ENCODE data around the gene WNT6.

The WNT6 gene

DNA sequence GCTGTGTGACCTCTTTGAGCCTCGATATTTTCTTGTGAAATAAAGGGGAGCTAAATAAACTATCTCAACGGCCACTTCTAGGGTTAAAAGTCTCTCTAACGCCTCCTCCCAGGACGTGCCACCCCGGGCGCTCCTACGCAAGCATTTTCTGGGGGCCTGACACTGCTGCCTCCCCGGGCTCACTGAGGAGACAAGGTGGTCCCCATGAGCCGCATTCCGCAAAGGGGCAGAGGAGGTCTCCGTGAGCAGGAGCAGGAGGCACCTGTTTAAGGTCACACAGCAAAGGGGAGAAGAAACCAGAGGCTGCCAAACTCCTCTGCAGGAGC, 20.1 kb downstream of the WNT6 start:
- FAIRE-seq = no peak

DNA sequence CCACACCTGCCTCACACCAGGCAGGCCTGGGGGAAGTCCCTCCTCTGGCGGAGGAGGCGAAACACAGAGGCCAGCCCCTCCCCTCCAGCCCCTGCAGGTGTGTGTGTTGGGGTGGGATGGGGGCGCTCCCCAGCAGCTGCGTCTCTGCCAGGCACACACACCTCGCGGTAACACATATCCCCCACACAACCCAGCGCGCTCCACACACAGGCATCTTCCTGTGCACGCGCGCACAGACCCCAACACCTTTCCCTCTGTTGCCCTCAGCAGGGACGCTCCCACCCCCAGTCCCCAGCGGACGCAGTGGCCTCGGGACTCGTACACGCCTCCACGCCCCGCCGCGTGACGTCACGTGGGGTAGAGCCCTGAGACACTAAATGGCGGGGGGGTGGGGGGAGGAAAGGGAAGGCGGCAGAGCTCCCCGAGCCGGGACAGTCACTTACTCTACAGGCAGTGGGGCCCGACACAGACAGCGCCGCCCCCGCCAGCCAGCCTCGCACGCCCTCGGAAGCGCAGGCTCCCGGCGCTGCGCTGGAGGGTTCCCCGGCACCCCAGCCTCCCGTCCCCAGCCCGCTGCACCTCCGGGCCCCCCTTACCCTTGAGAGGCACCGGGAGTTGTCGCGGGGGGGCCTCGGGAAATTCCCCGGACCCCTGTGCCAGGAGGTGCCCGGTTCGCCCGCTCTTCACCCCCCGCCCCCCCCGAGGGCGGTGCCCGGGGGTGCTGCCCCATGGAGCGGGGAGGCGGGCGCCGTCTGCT, 20.7 kb downstream of the WNT6 start, which contains the start of gene WNT10A:
WNT10A (plus strand) TSS at position 751 of the 757 bp plus-strand sequence. CDS start 144 bp downstream, outside the sequence.
- no peak for FAIRE-seq

DNA sequence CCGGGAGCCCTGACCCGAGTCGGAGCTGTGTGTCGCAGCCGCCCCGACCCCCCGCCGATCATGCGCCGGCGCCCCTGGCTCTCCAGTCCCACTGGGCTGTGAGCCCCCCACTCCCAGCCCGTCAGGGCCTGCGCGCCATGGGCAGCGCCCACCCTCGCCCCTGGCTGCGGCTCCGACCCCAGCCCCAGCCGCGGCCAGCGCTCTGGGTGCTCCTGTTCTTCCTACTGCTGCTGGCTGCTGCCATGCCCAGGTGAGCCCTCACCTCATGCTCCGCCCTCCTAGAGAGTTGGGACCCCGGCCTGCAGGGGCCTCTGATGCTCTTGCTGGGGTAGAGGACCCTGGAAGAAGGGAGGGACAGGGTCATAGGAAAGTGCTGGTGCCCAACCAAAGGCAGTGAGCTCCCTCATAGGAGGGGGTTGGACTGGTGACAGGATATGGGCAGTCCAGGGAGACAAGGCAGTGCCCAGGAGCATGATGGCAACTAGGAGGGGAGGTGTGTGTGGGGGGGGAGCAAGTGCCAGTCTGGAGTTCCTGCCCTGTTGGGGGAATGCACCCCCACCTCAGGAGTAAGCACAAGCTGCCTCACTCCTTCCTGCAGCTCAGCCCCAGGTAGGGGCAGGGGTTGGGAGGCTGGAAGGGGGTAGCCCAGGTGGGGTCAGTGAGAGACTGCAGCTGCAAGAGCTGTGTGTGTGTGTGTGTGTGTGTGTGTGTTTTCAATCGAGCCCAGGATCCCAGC, 21.4 kb downstream of the WNT6 start:
- no peak for FAIRE-seq

DNA sequence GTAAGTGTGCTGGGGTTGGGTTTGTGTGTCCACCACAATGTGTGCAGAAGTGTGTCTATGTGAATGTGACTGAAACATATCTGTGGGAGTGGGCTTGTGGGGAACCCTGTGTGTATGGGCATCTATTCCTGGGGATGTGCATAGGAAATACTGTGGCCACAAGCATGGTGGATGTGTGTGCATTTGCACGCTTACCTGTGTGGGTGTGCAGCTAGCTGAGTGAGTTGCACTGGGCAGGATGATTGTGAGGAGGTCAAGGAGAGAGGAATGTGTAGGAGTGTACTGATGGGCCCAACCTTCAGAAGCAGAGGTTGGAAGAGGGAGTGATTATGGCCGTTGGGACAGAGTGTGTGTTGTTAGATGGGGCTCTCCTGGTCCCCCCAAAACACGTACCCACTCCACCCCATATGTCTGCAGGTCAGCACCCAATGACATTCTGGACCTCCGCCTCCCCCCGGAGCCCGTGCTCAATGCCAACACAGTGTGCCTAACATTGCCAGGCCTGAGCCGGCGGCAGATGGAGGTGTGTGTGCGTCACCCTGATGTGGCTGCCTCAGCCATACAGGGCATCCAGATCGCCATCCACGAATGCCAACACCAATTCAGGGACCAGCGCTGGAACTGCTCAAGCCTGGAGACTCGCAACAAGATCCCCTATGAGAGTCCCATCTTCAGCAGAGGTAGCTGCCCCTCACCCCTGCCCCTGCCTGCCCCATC, 22.3 kb downstream of the WNT6 start:
- FAIRE-seq = no peak

DNA sequence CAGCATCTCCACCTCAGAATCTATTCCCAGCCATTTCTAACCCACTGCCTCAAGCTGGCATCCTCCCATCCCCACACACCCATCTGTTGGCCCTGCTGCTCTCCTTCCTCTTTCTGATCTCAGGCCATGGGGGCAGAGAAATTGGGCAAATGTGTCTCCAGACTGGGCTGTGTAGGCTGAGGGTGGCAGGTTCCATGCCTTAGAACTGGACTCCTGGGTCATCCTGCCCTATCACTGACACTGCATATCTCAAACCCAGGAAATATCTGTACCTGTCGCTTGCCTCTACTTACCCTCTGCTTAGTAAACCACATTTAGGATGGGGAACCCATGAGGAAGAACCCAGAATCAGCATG, 22.8 kb downstream of the WNT6 start:
- FAIRE-seq = no peak

DNA sequence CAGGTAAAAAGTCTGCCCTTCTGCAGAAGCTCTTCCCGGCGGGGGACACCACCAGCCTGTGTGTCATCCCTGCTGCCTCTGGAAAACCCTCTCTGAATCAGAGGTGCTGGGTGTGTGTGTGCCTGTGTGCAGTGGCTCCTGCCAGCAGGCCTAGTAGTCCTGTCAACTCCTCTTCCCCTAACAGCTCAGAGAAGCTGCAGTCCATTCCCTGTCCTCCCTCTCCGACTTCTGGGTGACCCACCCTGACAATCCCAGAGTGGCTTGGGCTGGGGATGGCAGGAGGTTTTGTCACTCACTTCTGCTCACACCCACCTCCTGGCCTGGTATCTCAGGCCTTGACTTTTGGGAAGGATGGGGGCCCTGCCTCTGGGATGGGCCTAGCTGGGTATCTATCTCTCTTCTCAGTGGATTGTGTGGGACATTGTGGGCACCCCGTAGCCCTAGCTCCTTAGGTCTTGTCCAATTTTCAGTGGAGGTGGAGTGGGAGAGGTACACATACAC, 23.3 kb downstream of the WNT6 start:
- FAIRE-seq = no peak

DNA sequence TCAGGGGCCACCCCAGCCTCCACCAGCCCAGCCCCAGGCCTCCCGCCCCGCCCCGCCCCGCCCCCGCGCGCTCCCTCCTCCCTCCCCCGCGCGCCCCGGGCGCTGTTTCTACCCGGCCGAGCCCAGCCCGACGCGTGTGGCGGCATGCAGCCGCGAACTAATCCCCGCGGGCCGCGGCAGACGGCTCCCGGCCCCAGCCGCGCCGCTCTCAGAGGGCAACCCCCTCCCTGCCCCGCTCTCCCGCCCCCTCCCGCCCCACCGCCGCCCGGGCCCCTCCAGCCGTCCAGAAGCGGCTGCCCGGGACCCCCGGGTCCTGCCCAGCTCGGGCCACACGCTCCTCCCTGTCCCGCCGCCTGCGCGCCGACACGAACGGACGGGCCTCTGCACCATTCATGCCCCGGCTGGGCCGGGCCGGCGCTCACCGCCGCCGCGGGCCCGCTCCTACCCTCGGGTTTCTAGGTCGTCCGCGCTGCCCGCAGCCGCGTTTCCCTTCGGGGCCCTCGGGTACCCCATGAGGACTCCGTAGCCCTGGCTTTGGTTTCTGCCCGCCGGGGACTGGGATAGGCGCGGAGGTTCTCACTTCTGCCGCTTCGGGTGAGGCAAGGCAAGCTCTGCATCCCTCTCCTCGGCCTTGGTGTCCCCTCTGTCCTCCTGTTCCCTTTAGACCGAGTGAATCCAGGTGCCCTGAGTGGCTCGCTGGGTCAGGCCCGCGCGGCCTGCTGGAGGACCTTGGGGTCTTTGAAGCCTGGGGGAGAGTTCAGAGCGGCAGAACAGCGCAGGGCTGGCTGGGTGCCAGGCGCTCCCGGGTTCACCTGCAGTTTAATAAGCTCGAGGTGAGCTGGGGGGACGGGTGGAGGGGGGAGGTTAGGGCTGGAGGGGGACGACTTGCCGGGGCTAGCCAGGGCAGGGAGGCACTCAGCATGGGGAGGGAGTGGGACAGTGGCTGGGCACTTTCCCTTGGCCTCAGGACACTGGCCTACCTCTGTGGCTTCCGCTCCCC, 24.2 kb downstream of the WNT6 start:
- FAIRE-seq = no peak

DNA sequence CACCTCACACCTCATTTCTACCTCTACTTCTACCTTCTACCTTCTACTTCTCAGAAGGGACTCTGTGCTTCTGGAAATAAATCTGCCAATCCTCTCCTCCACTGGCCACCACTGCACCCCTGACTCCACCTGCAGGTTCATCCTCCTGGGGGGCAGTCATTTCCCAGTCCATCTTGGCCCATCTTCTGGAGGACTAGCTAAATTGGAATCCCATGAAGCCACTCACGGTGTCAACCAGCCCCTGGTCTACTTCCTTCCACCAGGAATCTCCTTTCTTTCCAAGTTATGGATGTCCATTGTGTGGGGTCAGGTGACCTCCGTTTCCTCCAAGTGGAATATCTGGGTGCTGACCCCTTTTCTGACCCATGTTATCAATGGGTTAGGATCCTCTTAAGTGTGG, 24.9 kb downstream of the WNT6 start:
- no peak for FAIRE-seq

DNA sequence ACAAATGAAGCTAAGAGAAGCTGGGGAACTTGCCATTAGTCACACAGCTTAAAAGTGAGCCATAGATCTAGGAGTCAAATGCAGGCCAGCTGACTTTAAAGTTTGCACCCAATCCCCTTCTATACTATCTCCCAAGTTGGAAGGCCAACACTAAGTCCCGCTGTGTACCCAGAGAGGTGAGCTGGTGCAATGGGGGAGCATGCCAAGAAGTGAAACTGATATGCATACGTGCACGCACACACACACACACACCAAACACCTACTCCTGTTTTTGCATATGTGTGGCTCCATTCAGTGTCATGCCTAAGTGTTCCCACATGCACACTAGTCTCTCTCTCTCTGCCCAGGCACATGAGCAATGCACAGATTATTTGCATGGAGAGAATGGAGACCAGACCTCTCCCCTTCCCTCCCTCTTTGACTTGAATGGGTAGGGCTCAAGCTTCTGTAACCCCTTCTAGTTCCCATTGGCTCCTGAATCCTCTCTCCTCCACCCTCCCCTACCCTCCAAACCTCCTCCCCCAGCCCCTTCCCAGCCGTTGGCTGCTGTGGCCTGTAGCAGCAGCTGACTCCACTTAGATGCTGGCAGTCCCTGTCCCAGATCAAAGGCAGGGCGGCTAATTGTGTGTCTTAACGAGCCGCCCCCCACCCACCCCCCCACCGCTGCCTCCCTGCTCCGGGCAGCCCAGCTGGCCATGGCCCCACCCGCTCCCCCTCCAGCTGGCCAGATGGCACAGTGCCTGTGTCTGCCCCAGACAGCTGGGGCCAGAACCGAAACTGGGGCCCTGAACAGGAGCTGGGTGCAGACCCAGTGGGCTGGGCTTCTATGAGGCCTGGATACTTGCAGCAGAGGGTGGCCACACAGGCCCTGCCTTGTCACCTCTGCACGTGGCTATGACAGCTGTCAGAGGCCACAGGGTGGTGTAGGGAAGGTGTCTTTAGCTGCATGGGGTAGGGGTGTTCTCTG, 26.7 kb downstream of the WNT6 start:
- FAIRE-seq = no peak

DNA sequence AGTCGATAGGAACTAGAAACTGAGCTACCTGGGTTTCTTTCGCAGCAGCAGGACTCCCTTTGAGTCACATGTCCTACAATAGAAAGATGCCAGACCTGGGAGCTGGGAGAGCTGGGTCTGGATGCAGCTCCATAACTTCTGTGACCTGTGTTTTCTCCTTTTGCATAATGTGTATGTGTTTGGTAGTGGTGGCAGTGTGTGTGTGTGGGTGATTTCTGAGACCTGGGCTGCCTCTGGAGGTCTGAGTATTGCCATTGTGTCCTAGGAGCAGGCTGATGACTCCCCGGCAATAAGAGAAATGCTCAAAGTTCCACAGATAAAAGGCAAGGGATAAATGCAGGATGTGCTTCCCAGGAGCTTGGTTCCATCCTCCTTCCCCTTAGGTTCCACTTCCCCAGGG, 27.5 kb downstream of the WNT6 start:
- FAIRE-seq = no peak

DNA sequence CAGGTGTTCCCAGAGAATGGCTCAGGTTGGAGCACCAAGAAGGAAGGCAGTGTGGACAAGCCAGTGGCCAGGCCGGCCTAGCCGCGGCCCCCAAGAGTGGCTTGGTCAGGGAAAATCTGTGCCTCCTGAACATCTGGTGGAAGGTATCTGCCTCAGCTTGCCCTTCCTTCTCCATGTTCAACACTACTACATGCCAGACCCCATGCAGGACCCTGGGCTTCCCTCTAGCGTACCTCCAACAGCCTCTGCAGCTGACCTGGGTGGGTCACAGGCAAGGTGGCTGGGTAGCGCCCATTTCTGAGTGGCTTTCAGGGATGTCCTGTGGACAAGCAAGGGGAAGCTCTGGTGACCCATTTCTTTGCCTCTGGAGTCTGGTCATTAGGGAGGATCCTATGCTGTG, 28.7 kb downstream of the WNT6 start:
- FAIRE-seq = no peak

DNA sequence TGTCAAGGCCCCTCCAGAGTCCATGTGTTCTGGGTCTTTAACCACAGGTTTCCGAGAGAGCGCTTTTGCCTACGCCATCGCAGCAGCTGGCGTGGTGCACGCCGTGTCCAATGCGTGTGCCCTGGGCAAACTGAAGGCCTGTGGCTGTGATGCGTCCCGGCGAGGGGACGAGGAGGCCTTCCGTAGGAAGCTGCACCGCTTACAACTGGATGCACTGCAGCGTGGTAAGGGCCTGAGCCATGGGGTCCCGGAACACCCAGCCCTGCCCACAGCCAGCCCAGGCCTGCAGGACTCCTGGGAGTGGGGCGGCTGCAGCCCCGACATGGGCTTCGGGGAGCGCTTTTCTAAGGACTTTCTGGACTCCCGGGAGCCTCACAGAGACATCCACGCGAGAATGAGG, 30.3 kb downstream of the WNT6 start:
- FAIRE-seq = no peak

DNA sequence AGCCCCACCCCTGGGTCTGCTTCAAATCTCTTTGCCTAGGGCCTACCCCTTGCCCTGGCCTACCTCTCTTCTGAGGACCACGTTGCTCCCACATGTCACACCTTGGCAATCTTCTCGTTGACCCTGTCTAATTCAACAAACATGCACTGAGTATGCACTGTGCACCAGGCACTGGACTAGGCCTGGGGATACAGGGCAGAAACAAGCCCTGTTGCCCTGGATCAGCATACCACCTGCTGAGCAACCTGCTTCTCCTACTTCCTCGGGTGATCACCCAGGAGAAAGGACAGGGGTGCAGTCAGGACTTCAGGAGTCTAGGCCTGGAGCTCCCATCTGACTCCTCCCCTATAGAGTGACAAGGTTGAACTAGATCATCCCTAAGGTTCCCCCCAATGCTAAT, 30.8 kb downstream of the WNT6 start:
- no peak for FAIRE-seq

DNA sequence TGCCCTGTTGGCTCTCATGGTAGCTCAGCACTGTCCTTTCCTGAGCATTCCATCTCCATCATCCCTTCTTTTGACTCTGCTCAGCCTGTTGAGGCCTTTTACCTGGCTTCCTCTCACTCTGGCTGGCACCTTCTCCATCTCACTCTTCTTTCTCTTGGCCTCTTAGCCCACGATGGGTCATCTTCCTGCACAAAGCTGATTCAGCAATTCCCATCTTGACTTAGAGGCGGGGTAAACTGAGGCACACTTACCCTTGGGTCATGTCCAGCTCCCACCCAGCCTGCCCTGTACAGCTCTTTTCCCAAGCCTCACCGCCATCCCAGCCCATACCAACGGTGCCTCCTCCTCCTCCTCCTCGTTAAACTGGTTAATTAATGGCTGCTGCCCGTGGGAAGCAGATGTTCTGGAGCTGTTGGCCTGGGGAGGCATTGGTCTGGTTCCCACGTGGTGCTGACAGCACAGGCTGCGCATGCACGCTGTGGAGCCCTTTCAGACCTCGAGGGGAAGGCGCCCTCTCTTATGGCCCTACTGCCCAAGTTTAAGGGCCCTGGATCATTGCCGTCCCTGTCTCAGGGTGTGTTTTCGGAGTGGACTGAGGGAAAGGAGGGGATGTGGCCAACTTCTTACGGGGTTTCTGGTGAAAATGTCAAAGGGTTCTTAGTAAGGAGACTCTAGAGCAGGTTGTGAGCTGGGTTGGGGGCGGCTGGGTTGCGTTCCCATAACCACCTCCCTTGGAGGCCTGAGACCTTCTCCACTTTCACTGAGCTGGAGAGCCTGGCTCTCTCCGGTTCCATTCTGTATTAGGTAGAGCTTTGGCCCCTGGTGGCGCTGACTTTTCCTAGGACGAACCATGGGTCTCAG, 31.9 kb downstream of the WNT6 start:
- FAIRE-seq = no peak

DNA sequence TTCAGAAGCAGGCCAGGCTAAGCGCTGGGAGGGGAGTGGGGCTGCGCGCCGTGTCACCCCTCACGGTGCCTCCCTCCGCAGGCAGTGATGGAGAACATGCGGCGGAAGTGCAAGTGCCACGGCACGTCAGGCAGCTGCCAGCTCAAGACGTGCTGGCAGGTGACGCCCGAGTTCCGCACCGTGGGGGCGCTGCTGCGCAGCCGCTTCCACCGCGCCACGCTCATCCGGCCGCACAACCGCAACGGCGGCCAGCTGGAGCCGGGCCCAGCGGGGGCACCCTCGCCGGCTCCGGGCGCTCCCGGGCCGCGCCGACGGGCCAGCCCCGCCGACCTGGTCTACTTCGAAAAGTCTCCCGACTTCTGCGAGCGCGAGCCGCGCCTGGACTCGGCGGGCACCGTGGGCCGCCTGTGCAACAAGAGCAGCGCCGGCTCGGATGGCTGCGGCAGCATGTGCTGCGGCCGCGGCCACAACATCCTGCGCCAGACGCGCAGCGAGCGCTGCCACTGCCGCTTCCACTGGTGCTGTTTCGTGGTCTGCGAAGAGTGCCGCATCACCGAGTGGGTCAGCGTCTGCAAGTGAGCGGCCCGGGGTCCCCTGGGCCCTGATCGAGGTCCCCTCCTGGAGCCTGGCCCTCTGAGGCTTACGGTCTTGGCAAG, 33.2 kb downstream of the WNT6 start:
- no peak for FAIRE-seq

DNA sequence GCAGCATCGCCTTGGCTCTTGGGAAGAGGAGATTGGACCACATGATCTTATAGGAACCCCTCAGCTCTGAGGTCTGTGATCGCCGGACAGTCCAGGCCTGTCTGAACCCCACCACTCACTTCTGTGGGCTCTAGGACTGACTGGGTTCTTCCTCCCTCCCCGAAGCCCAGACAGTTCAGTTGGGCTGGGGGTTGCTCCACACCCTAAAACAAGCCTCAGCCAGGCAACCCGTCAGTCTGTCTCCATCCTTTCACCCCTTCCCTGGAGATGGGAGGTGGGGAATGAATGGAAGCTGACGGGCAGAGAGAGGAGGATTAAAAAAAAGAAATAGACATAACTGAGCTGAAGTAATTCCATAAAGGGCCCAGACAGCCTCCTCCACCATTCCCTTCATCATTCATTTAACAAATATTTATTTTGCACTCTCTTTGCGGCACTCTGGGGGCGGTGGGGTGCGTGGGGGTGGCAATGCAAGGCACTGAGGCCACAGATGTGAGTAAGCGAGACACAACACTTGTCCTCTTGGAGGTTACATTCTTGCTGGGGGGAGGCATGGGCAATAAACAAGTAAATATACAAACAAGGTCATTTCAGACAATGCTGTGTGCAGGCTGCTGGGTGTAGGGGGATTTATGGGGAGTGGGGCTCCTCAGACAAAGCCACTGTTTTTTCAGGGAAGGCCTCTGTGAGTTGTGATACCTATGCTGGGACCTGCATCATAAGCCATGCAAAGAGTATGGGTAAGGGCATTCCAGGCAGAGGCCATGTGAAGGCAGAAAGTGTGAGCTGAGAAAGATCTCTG, 33.9 kb downstream of the WNT6 start:
- no peak for FAIRE-seq

DNA sequence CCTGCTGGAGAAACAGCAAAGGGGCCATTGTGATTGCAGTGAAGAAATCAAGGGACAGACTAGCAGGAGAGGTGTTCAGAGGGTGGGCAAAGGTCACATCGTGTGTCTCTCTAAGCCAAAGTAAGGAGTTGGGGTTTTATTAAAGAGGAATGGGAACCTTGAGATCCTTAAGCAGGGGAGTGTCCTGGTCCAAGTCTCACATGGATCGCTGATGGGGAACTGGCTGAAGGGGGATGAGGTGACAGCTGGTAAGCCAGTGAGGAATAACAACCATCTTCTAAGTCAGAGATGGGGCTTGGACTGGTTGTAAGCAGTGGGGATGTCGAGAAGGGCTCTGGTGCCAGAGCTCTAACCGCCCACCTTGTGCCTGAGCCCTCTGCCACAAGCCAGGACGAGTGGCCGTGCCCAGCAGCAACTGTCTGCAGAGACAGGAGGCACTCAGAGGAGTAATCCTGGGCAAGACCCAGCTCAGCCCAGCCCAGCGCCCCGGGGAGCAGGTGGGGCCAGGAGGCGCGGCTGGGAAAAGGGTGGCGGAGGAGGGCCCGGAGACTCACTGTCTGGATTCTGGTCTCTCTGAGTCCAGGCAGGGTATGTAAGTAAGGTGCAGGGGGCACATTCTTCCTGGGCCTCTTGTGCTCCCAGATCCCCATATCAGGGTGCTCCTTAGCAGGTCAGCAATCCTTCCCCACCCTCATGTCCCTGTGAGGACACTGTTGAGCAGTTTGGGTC, 34.7 kb downstream of the WNT6 start:
- FAIRE-seq = no peak

DNA sequence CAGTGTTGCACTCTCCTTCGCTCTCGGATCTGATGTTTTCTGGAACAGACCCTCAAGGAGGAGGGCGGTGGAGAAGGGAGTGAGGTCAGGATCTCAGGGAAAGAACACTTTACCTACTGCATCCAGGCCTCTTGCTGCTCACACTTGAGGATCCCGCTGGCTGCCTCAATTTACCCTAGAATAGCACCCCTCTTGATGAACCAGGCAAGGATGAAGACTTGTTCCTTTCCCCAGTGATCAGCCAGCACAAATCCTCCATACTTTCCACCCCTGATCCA, 35.2 kb downstream of the WNT6 start:
- FAIRE-seq = no peak

Measured in islet of Langerhans (tissue), 1 donor.